ENCODE results near the gene CD200.
A peak's percentile ranks its signal among the peaks of the same experiment; 100 is the strongest.
"Not testable (repeated sequence)": the region's sequence is repeated elsewhere in the genome, so short reads cannot be mapped to it uniquely, and the experiment has no call there.

The CD200 gene

DNA sequence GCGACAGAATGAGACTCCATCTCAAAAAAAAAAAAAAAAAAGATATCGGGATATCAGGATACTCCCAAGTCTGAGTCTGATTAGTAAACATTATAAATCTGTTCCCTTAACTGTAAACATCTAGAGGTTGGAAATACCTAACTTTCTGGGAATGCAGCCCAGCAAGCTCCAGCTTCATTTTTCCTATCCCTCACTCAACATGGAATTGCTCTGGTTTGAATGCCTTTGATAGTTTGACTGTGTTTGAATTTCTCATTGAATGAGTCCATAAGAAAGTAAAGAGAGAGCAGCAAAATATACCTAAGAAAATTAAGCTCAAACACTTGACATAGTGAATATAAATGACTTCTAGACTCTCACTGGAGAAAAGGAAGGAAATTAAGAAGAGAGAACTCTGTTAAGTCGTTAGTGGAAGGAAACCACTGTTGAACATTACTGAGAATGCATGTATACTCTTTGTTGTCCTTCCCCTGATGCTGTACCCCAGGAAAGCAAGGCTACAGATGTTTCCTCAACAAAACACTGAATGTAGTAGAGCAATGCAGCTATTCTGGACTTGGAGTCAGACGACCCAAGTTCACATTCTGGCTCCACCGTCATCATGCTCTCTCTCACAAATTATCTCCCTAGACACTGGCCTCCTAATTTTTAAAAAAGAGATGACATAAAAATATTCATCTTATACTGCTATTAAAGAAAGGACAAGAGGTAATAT is 62.4 kb downstream of the CD200 start:
- H3K9ac ChIP-seq (ENCODE audit: low read depth, low read length), result no peak overlapping the region

GRCh38 chr3:112395896-112396290 is 62.9 kb downstream of the CD200 start:
- Histone ChIP-seq H3K4me1 (ENCODE audit: control insufficient read depth, insufficient read depth, low read length) (peaks cover 22% of the 10 kb centered on the region), H3K4me3 (ENCODE audit: low read depth, low read length) (no peak overlapping the region), H3K36me3 (ENCODE audit: control insufficient read depth, insufficient read depth, low read length) (no peaks in the 10 kb centered on the region), H3K9me3 (ENCODE audit: control insufficient read depth, insufficient read depth, low read length) (peaks cover 9% of the 10 kb centered on the region), H3K9ac (ENCODE audit: low read depth, low read length) (no peak overlapping the region), H3K27me3 (ENCODE audit: control insufficient read depth, insufficient read depth, low read length) (no peaks in the 10 kb centered on the region)

More for the DNA sequence above, 62.4 kb downstream of the CD200 start:
- Histone ChIP-seq H3K4me3 (ENCODE audit: low read depth, low read length) (no peak overlapping the region), H3K4me1 (ENCODE audit: control insufficient read depth, insufficient read depth, low read length) (peaks cover 24% of the 10 kb centered on the region), H3K27me3 (ENCODE audit: control insufficient read depth, insufficient read depth, low read length) (no peaks in the 10 kb centered on the region), H3K9me3 (ENCODE audit: control insufficient read depth, insufficient read depth, low read length) (peaks cover 9% of the 10 kb centered on the region), H3K36me3 (ENCODE audit: control insufficient read depth, insufficient read depth, low read length) (no peaks in the 10 kb centered on the region)

DNA sequence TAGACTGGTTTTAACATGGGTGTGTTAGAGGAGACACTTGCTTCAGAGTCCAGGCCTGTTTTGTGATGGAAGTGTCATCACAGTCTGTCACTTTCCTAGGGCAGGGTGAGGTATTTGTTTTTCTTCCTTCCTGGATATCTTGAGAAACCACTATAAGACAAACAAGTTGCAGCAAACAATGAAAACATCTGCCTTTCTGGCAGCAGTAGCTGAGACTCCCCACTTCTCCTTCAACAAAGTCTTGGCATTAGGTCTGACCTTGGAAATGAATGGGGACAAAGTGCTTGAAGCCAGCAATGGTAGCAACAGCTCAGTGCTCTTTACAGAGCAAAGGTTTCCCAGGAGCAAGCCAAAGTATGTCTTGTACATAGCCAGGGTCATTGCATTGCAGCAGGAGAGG is 64.6 kb downstream of the CD200 start:
- no peak overlapping the region for H3K9ac ChIP-seq (ENCODE audit: low read depth, low read length)
- H3K27me3 ChIP-seq (ENCODE audit: control insufficient read depth, insufficient read depth, low read length), result no peaks in the 10 kb centered on the region
- H3K4me3 ChIP-seq (ENCODE audit: low read depth, low read length), result no peak overlapping the region
- no peaks in the 10 kb centered on the region for H3K36me3 ChIP-seq (ENCODE audit: control insufficient read depth, insufficient read depth, low read length)
- peaks cover 5% of the 10 kb centered on the region for H3K9me3 ChIP-seq (ENCODE audit: control insufficient read depth, insufficient read depth, low read length)
- H3K4me1 ChIP-seq (ENCODE audit: control insufficient read depth, insufficient read depth, low read length), result peaks cover 23% of the 10 kb centered on the region

DNA sequence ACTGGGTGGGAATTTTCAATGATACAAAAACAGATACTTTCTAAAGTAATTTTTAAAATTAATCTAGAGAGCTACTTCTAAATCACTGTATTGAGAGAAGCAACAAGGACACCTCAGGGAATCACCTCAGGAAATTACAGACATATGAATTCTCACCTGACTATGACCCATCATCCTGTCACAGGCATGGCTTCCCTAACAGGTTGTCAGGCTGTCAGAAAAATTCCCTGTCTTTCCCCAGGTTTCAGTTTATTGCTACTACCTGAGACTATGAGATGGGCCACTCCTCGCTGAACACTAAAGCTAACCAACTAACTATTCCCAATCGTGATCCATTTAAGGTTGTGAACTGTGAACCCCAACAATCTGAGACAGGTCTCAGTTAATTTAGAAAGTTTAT is 66.1 kb downstream of the CD200 start:
- H3K4me3 ChIP-seq (ENCODE audit: low read depth, low read length), result no peak overlapping the region
- H3K4me1 ChIP-seq (ENCODE audit: control insufficient read depth, insufficient read depth, low read length), result peaks cover 23% of the 10 kb centered on the region
- no peaks in the 10 kb centered on the region for H3K9me3 ChIP-seq (ENCODE audit: control insufficient read depth, insufficient read depth, low read length)
- H3K36me3 ChIP-seq (ENCODE audit: control insufficient read depth, insufficient read depth, low read length), result no peaks in the 10 kb centered on the region
- H3K27me3 ChIP-seq (ENCODE audit: control insufficient read depth, insufficient read depth, low read length), result no peaks in the 10 kb centered on the region
- H3K9ac ChIP-seq (ENCODE audit: low read depth, low read length), result peak overlapping the region; percentile 9

DNA sequence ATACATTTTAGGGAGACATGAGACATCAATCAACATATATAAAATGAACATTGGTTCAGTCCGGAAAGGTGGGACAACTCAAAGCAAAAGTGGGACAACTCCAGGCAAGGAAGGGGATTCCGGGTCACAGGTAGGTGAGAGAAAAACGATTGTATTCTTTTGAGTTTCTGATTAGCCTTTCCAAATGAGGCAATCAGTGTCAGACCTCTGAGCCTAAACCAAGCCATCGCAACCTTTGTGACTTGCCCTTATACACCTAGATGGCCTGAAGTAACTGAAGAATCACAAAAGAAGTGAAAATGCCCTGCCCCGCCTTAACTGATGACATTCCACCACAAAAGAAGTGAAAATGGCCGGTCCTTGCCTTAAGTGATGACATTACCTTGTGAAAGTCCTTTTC is 66.6 kb downstream of the CD200 start:
- H3K27me3 ChIP-seq (ENCODE audit: control insufficient read depth, insufficient read depth, low read length); H3K9me3 ChIP-seq (ENCODE audit: control insufficient read depth, insufficient read depth, low read length); H3K36me3 ChIP-seq (ENCODE audit: control insufficient read depth, insufficient read depth, low read length): not testable (repeated sequence)
- peaks cover 23% of the 10 kb centered on the region for H3K4me1 ChIP-seq (ENCODE audit: control insufficient read depth, insufficient read depth, low read length)
- H3K4me3 ChIP-seq (ENCODE audit: low read depth, low read length), result peak overlapping the region; percentile 8
- peak overlapping the region; percentile 9 for H3K9ac ChIP-seq (ENCODE audit: low read depth, low read length)

GRCh38 chr3:112400317-112400716 is 67.4 kb downstream of the CD200 start:
- not testable (repeated sequence) for H3K27me3 ChIP-seq (ENCODE audit: control insufficient read depth, insufficient read depth, low read length); H3K36me3 ChIP-seq (ENCODE audit: control insufficient read depth, insufficient read depth, low read length); H3K9me3 ChIP-seq (ENCODE audit: control insufficient read depth, insufficient read depth, low read length)
- Histone ChIP-seq H3K4me1 (ENCODE audit: control insufficient read depth, insufficient read depth, low read length) (peaks cover 26% of the 10 kb centered on the region), H3K4me3 (ENCODE audit: low read depth, low read length) (peak overlapping the region; percentile 12), H3K9ac (ENCODE audit: low read depth, low read length) (peak overlapping the region; percentile 70)

- H3K4me3 ChIP-seq (ENCODE audit: low read depth, low read length), result no peak overlapping the region
- peaks cover 32% of the 10 kb centered on the region for H3K4me1 ChIP-seq (ENCODE audit: control insufficient read depth, insufficient read depth, low read length)
Measured at GRCh38 chr3:112401617-112402016, 68.7 kb downstream of the CD200 start.

DNA sequence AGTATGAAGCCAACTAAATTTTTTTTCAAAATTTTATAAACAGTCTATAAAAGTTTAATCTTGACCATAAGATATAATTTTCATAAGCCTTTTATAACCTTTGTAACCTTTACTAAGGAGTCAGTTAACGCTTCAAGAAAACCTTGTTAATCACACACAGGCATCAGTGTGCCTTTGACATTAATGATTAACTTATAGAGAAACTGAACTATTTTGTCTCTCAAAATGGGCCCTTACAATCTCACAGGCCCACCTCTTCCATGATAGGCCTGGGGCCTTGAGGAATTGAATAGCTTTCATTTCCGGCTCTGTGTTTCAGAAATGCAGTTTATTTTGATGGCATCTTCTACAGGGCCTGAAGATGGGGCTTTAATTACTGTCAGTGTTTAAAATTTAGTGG is 70.1 kb downstream of the CD200 start:
- H3K9ac ChIP-seq (ENCODE audit: low read depth, low read length), result no peak overlapping the region
- H3K9me3 ChIP-seq (ENCODE audit: control insufficient read depth, insufficient read depth, low read length), result no peaks in the 10 kb centered on the region
- H3K36me3 ChIP-seq (ENCODE audit: control insufficient read depth, insufficient read depth, low read length), result no peaks in the 10 kb centered on the region
- H3K27me3 ChIP-seq (ENCODE audit: control insufficient read depth, insufficient read depth, low read length), result no peaks in the 10 kb centered on the region
- H3K4me1 ChIP-seq (ENCODE audit: control insufficient read depth, insufficient read depth, low read length), result peaks cover 36% of the 10 kb centered on the region
- H3K4me3 ChIP-seq (ENCODE audit: low read depth, low read length), result no peak overlapping the region

More at GRCh38 chr3:112401617-112402016, 68.7 kb downstream of the CD200 start:
- Histone ChIP-seq H3K9me3 (ENCODE audit: control insufficient read depth, insufficient read depth, low read length) (no peaks in the 10 kb centered on the region), H3K9ac (ENCODE audit: low read depth, low read length) (no peak overlapping the region), H3K36me3 (ENCODE audit: control insufficient read depth, insufficient read depth, low read length) (no peaks in the 10 kb centered on the region), H3K27me3 (ENCODE audit: control insufficient read depth, insufficient read depth, low read length) (no peaks in the 10 kb centered on the region)

- H3K9ac ChIP-seq (ENCODE audit: low read depth, low read length); H3K27me3 ChIP-seq (ENCODE audit: control insufficient read depth, insufficient read depth, low read length); H3K9me3 ChIP-seq (ENCODE audit: control insufficient read depth, insufficient read depth, low read length); H3K36me3 ChIP-seq (ENCODE audit: control insufficient read depth, insufficient read depth, low read length); H3K4me3 ChIP-seq (ENCODE audit: low read depth, low read length): not testable (repeated sequence)
- peaks cover 25% of the 10 kb centered on the region for H3K4me1 ChIP-seq (ENCODE audit: control insufficient read depth, insufficient read depth, low read length)
Measured at GRCh38 chr3:112404924-112405549, 72.1 kb downstream of the CD200 start.

DNA sequence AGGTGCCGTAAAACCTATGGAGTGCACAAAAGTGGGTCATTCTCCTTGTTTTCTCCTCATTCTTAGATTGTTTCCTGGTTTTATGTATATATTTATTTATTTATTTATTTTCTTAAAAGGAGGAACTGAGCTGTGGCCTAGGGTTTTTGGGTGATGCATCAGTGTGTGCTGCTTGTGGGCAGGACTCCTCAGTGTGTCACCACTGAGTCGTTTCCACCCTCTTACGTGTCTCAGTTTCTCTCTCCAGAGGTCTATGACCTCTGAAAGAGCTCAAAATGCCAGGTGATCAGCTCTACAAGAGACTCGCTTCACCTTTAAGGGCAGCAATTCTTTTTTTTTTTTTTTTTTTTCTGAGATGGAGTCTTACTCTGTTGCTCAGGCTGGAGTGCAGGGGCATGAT is 72.9 kb downstream of the CD200 start:
- Histone ChIP-seq H3K36me3 (ENCODE audit: control insufficient read depth, insufficient read depth, low read length) (no peaks in the 10 kb centered on the region), H3K9me3 (ENCODE audit: control insufficient read depth, insufficient read depth, low read length) (no peaks in the 10 kb centered on the region), H3K27me3 (ENCODE audit: control insufficient read depth, insufficient read depth, low read length) (no peaks in the 10 kb centered on the region), H3K4me3 (ENCODE audit: low read depth, low read length) (no peak overlapping the region), H3K9ac (ENCODE audit: low read depth, low read length) (no peak overlapping the region), H3K4me1 (ENCODE audit: control insufficient read depth, insufficient read depth, low read length) (peaks cover 20% of the 10 kb centered on the region)

- no peaks in the 10 kb centered on the region for H3K27me3 ChIP-seq (ENCODE audit: control insufficient read depth, insufficient read depth, low read length)
- no peaks in the 10 kb centered on the region for H3K9me3 ChIP-seq (ENCODE audit: control insufficient read depth, insufficient read depth, low read length)
- H3K36me3 ChIP-seq (ENCODE audit: control insufficient read depth, insufficient read depth, low read length), result no peaks in the 10 kb centered on the region
- H3K9ac ChIP-seq (ENCODE audit: low read depth, low read length), result no peak overlapping the region
- no peak overlapping the region for H3K4me3 ChIP-seq (ENCODE audit: low read depth, low read length)
- H3K4me1 ChIP-seq (ENCODE audit: control insufficient read depth, insufficient read depth, low read length), result peaks cover 14% of the 10 kb centered on the region
Measured at GRCh38 chr3:112407214-112407887, 74.4 kb downstream of the CD200 start.
